Hepatocyte (in vitro differentiated cells): ENCODE data around the gene ITGA8. TPM values are rescaled to one million over a fixed set of nuclear protein-coding genes. Genes with fewer than 3 reads are reported as not detected.

Experiments
- DNase-seq: peaks from one replicate; pipeline ENCODE4 v3.0.0-alpha.2; 2016; ENCODE audit warnings: low spot score
- H2AFZ ChIP-seq: fragments of 200-600 bp; sonication (generic); 2 replicates; pipeline ENCODE4 v1.6.0; 2016; ENCODE audit warnings: antibody characterized with exemption, mild to moderate bottlenecking
- H3K27ac ChIP-seq: fragments of 200-600 bp; sonication (generic); 2 replicates; pipeline ENCODE4 v1.5.1; 2016; ENCODE audit warnings: mild to moderate bottlenecking
- H3K27me3 ChIP-seq: fragments of 200-600 bp; sonication (generic); 2 replicates; pipeline ENCODE4 v1.6.1; 2016
- H3K36me3 ChIP-seq: fragments of 200-600 bp; sonication (generic); replicated peaks from 2 replicates; pipeline ENCODE4 v1.5.1; 2016; ENCODE audit warnings: low read depth; ENCODE audit not compliant: insufficient read depth
- H3K4me1 ChIP-seq: fragments of 200-600 bp; sonication (generic); 2 replicates; pipeline ENCODE4 v1.5.1; 2016; ENCODE audit warnings: mild to moderate bottlenecking, moderate library complexity; ENCODE audit not compliant: insufficient read depth
- H3K4me2 ChIP-seq: fragments of 200-600 bp; sonication (generic); 2 replicates; pipeline ENCODE4 v1.6.0; 2016
- H3K4me3 ChIP-seq: fragments of 200-600 bp; sonication (generic); 2 replicates; pipeline ENCODE4 v1.5.1; 2016; ENCODE audit warnings: mild to moderate bottlenecking
- H3K79me2 ChIP-seq: fragments of 200-600 bp; sonication (generic); 2 replicates; pipeline ENCODE4 v1.6.0; 2017; ENCODE audit warnings: mild to moderate bottlenecking
- H3K9me2 ChIP-seq: fragments of 200-600 bp; sonication (generic); replicated peaks from 2 replicates; pipeline ENCODE4 v1.6.0; 2017; ENCODE audit warnings: mild to moderate bottlenecking; ENCODE audit not compliant: insufficient read depth
- H3K9me3 ChIP-seq: fragments of 200-600 bp; sonication (generic); 2 replicates; pipeline ENCODE4 v1.5.1; 2016; ENCODE audit warnings: low read depth, mild to moderate bottlenecking
- H4K20me1 ChIP-seq: fragments of 200-600 bp; sonication (generic); 2 replicates; pipeline ENCODE4 v1.6.0; 2016; ENCODE audit warnings: mild to moderate bottlenecking; ENCODE audit not compliant: insufficient read depth, poor library complexity, severe bottlenecking
- CTCF ChIP-seq: fragments of 200-600 bp; sonication (generic); IDR thresholded peaks from 2 replicates; pipeline ENCODE4 v1.5.1; 2016; ENCODE audit warnings: antibody characterized with exemption, mild to moderate bottlenecking; ENCODE audit not compliant: poor library complexity
- EZH2 ChIP-seq: fragments of 200-600 bp; sonication (generic); IDR thresholded peaks from 2 replicates; pipeline ENCODE4 v1.6.1; 2016; ENCODE audit warnings: antibody characterized with exemption, mild to moderate bottlenecking, borderline replicate concordance
- EZH2phosphoT487 ChIP-seq: fragments of 200-600 bp; sonication (generic); IDR thresholded peaks from one replicate; pipeline ENCODE4 v1.6.1; 2018; ENCODE audit warnings: antibody characterized with exemption, mild to moderate bottlenecking, low read depth, moderate library complexity; ENCODE audit not compliant: unreplicated experiment, severe bottlenecking
- WGBS: methylation state at CpG from one replicate; pipeline ENCODE4 v1.1.6; 2016; ENCODE audit warnings: low lambda C conversion rate; ENCODE audit errors: missing lambda C conversion rate; 5-methylcytosine and 5-hydroxymethylcytosine counted together
- polyA plus RNA-seq: library from polyadenylated mRNA; unstranded; fragments of >200 nt; fragmentation: Nextera tagmentation; extraction: Ambion mirVana; gene quantifications from 2 replicates; pipeline ENCODE4 v1.2.1, GENCODE V29; 2016
- total RNA-seq: library from RNA; depleted of rRNA; stranded (reverse); fragments of >200 nt; gene quantifications from 2 replicates; pipeline ENCODE4 v1.2.3, GENCODE V29; 2014

Gene ITGA8
- total and polyA plus RNA-seq, 2 experiments from 2014 or later, result 2.9 to 16.8 TPM

GRCh38 chr10:15487376-15487775, 232.3 kb downstream of the ITGA8 start:
- WGBS, result 62% methylated on average over 4 of the region's 4 CpGs
- H3K79me2 ChIP-seq, result no peaks in the 10 kb centered on the region

GRCh38 chr10:15486404-15486803, 233.3 kb downstream of the ITGA8 start:
- Histone ChIP-seq H2AFZ (no peak overlapping the region), H3K27ac (no peak overlapping the region), H3K79me2 (no peaks in the 10 kb centered on the region), H3K36me3 (no peaks in the 10 kb centered on the region), H4K20me1 (no peaks in the 10 kb centered on the region), H3K4me2 (no peak overlapping the region), H3K9me3 (no peaks in the 10 kb centered on the region), H3K9me2 (no peaks in the 10 kb centered on the region), H3K27me3 (no peaks in the 10 kb centered on the region), H3K4me3 (no peak overlapping the region), H3K4me1 (no peaks in the 10 kb centered on the region)
- DNase-seq, result no peak
- 31% methylated on average over 4 of the region's 4 CpGs for WGBS
- TF ChIP-seq CTCF, result no peak
- TF ChIP-seq EZH2phosphoT487, result no peak
- TF ChIP-seq EZH2, result no peak

More at GRCh38 chr10:15487376-15487775, 232.3 kb downstream of the ITGA8 start:
- no peak for TF ChIP-seq EZH2
- no peak for TF ChIP-seq CTCF
- TF ChIP-seq EZH2phosphoT487, result no peak
- H3K4me1 ChIP-seq, result no peaks in the 10 kb centered on the region
- no peak overlapping the region for H3K4me3 ChIP-seq
- no peaks in the 10 kb centered on the region for H3K36me3 ChIP-seq
- no peak overlapping the region for H2AFZ ChIP-seq
- H3K9me2 ChIP-seq, result no peaks in the 10 kb centered on the region
- no peak for DNase-seq
- H3K27ac ChIP-seq, result no peak overlapping the region
- no peaks in the 10 kb centered on the region for H4K20me1 ChIP-seq
- no peak overlapping the region for H3K4me2 ChIP-seq
- no peaks in the 10 kb centered on the region for H3K9me3 ChIP-seq
- H3K27me3 ChIP-seq, result no peaks in the 10 kb centered on the region

GRCh38 chr10:15485684-15486316, 233.9 kb downstream of the ITGA8 start:
- no peak overlapping the region for H2AFZ ChIP-seq
- H3K27me3 ChIP-seq, result no peaks in the 10 kb centered on the region
- no peak for TF ChIP-seq EZH2
- TF ChIP-seq CTCF, result no peak
- TF ChIP-seq EZH2phosphoT487, result no peak
- no peaks in the 10 kb centered on the region for H3K79me2 ChIP-seq
- no peak overlapping the region for H3K27ac ChIP-seq
- no peak overlapping the region for H3K4me3 ChIP-seq
- no peaks in the 10 kb centered on the region for H3K9me2 ChIP-seq
- H3K36me3 ChIP-seq, result no peaks in the 10 kb centered on the region
- H3K4me2 ChIP-seq, result no peak overlapping the region
- no peaks in the 10 kb centered on the region for H4K20me1 ChIP-seq
- H3K4me1 ChIP-seq, result no peaks in the 10 kb centered on the region
- H3K9me3 ChIP-seq, result no peaks in the 10 kb centered on the region
- WGBS, result 78% methylated on average over 5 of the region's 5 CpGs
- DNase-seq, result no peak
